Inflammatory macrophage (primary cell): ENCODE results near the gene RALGAPA2.

Experiments
- DNase-seq, 2 donors: peaks; one replicate each; pipeline ENCODE4 v3.0.0-alpha.2; 2020 to 2022

The RALGAPA2 gene

DNA sequence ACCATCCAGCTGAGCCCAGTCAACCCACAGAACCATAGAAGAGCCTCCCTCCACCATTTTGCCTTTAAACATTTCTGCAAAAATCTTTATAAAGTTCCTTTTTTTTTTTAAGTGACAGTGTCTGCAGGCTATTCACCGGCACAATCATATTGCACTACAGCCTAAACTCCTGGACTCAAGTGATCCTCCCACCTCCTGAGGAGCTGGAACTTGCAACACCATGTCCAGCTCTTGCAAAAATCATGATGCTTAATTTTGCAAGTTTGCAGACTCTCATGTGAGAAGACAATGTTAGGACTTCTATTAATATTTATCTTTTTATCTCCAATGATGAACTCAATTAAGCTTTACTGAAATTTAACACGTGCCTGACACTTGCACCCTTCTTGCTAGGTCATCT lies 255.7 kb downstream of the RALGAPA2 start:
- peak; percentile 83 to 89 for DNase-seq

DNA sequence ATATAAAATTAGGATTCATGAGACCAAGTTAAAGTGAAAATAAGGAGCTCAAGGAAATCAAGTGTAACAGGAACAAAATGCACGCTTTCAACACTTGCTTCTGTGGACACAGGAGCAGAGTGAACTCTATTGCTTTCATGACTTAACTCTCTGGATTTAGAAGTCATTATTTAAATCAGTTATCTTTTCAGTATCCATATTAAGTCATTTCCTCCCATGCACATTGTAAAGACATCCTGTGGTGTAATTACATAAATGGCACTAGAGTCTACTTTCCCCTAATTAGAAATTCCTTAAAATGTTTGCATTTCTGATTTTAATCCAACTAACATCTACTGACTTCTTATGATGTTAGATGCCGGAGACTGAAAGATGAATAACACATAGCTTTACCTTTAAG lies 256.5 kb downstream of the RALGAPA2 start:
- DNase-seq, result peak; percentile 24 to 37

DNA sequence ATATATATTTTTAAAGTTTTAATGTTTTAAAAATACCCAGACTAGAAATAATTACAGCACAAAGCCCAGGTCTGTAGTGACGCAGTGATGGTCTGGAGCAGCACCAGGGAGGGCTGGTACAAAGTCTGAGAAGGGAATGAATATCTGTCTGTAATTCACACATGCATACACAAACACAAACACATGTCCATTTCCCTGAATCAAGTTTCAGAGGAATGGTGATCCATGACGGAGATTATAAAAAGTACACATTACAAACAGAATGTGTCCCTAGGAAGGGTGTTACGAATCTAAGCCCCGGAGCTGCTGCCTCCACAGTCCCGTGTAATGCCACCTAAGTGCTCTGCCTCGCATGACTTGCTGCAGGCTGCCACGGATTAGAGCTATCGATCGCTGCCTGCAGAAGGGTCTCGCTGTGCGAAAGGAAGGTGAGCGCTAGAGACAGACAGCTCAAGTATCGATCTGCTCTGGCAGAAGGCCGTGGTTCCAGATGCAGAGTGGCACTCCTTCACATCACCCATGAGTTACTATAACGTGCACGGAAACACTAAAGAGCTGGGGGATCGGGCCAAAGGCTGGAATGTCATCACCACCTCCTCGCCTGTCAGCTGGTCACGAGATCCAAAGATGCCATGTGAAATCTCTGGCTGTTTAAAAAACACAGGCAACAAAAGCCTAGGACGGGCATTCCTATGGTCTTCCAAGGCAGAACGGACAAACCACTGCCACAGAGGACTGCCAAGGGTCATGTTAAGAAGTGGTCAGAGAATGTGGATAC lies 257.4 kb downstream of the RALGAPA2 start:
- DNase-seq, result no peak

DNA sequence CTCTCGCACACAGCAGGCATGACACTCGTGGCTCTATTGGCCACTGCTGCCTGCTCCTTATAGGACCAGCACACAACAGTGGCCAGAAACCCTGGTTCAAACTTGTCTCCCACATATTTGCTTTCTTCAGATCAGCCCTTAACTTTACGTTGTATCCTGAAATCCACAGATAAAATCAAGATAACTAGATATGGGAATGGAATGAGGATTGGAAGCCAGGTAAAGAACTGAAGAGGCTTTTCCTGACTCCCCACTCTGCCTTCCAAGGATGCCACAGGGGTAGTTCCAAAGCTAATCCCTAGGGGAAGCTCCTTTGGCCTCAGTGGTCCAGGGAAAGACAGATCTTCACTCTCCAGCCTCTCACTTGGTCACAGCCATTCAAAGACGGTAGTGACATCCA lies 258.1 kb downstream of the RALGAPA2 start:
- DNase-seq, result no peak

DNA sequence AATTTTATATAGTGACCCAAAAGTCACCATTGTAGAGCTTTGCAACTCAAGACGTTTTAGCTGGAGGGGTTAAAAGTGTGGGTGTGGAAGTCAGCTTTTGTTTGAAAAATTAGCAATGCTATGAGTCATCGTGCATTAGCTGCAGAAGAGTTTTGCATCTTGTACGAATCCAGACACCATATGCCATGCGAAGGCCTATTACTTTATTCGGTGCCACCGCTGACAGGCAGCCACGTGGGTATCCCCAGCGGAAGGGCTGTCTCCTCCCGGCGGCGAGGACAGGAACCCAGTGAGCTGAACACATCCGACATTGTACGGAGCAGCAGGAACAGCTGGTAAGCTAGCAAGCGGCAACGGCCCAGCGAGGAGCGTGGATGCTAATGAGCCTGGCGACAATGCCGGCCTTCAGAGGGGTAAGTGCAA lies 260.2 kb downstream of the RALGAPA2 start:
- DNase-seq, result peak; percentile 80 to 88

DNA sequence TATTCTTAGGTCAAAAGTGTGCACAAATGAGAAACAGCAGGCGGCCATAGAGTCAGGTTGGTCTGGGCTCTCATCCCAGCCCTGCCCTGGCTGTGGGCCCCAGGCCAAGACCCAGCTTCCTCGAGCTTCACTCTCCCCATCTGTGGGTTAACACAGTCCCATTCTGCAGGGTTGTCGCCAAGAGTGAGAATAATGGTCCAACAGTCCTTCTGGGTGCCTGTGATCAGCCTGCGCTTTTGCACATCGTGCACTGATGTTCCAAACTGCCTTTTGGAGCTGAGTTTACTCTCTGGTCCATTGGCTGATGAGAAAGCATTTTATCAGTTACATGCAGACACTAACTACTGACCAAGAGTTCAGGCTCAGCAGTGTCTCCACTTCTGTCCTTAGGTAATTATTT lies 261.9 kb downstream of the RALGAPA2 start:
- no peak for DNase-seq

DNA sequence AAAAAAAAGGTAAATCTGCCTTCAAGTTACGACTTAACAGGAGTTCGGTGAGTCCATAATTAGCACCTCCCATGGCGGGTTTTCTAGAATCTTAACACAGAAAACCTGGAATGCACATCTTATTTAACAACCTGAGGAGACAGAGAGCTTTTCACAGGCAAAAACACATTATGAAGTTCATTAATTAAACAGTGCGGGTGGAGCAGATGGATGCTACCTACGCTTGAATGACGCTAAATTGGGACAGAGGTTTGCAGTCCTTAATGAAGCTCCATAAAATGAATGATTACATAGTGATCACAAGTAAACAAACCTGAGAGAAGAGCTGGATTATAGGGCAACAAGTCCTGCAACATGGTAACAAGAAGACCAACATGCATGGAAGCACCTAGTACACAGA lies 263.6 kb downstream of the RALGAPA2 start:
- DNase-seq, result no peak

DNA sequence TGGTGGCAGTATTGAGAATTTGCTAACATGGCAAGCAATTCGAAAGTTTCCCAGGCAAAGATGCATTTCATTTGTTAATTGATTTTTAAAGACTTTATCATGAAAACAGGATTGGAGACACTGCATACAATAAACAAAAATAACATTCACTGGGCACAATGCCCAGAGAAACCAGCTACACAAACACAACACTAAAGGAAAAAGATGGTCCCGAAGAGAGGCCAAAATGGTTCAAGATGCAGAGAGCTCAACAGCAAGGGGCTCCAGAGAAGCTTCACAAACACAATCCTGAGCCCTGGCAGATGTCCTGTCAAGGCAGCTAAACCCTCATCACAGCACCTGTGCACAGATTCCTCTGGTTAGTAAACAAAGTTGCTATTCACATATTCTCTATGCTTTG lies 265.2 kb downstream of the RALGAPA2 start:
- DNase-seq, result no peak

DNA sequence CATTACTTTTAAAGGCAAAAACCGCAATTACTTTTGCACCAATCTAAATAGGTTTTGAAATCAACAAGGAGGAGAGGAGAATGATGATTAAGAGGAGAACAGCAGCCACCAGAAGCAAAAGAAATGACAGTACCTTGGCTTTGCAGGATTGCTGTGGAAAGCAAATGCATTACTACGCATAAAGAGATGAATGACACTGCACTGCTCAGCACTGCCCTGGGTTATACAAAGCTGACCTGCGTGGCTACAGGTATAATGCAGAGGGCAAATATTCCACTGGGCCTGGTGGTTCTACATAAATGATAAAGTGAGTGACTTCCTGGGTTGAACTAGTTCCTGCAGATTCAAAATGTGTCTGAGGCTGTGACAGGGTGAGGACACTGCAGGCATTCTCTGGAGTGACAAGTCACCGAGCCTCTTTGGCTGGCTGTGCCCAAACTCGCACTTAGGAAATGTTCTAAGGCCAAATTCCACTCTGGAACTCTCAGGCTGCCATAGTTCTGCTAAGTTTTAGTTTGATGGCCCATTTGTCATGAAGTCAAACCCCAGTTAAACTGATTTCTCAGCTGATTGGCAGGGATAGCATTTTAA lies 265.9 kb downstream of the RALGAPA2 start:
- DNase-seq, result no peak

DNA sequence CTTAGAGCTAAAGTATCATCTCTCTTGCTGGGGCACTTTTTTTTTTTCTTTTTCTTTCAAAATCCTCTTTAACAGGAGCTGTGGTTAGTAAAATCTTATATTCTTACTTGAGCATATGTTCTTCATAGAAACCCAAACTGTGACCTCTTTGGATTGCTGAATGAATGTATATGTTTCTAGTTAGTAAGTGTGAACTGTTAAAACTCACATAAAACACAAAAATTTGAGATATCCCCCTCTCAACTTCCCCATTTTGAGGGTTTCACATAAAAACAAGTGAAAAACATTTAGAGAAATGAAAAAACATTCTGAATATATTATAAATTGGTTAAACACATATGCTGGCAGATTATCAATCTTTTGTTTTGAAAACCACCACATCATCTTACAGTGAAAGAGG lies 266.4 kb downstream of the RALGAPA2 start:
- no peak for DNase-seq

DNA sequence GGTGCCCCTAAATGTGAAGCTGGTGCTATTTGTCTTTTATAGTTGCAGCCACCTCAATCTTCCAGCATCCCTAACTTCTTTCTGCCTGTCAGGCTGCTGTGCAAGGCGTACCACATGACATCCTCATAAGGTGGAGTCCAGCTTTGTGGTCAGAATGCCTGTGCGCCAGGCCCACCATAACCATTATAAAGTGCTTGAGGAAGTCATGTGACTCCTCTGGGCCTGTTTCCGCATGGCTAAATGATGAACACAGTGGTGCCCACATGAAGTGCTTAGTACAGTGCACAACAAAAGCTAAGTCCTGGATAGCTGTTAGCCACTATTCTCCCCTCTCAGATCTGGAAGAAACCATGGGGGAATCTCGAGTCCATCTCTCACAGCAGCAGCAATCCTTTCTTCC lies 268.9 kb downstream of the RALGAPA2 start:
- DNase-seq, result peak; percentile 52 to 56

DNA sequence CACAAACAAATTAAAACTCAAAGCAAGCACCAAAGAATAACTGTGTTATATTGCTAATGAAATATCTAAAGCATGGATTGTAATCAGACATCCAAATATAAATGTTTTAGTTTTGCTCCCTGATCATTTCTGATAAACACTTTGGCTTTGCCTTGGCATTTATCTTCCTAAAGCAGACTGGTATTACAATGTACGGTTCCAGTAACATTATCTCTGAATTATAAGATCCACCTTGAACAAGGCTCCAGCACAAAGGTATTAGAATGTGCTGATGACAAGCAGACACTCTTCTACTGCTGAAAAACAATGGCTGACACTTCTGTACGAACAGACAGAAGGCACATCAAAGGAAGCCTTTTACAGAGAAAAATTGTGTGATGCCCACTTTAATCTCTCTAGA lies 270.0 kb downstream of the RALGAPA2 start:
- no peak for DNase-seq

DNA sequence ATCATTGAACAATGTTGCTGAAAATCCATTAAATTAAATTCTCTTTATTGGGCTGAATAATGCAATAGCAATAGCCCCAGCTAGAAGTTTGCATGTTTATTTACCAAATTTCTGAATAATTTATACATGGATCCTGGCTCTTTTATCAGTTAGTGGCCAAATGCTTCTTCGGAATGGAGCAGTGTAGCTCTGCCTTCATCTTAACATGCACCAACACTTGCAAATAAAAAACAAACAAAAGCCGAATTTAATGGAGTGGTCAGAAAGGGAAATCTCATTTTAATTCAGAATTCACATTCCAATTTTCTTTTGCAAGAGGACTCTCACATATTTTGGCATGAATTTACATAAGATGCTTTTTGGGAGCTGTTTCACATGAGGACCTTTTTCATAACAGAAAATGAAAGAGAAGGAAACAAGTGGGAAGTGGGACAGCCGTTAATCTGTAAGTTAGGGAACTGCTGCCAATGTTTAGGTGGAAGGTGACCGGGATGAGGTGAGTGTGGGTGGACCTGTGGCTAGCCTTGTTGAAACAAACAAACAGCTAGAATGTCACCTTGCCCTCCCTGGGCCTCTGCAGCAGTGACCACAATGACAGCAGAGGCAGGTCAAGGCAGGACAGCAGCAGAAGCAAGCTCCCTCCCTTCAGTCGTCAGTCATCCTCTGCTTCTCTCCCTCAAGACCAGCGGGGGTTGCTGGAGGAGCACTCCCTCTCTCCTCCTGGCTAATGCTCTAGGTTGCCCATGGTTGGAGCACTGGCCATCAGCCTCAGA lies 271.4 kb downstream of the RALGAPA2 start:
- DNase-seq, result peak in 1 of 2 donors; percentile 9

DNA sequence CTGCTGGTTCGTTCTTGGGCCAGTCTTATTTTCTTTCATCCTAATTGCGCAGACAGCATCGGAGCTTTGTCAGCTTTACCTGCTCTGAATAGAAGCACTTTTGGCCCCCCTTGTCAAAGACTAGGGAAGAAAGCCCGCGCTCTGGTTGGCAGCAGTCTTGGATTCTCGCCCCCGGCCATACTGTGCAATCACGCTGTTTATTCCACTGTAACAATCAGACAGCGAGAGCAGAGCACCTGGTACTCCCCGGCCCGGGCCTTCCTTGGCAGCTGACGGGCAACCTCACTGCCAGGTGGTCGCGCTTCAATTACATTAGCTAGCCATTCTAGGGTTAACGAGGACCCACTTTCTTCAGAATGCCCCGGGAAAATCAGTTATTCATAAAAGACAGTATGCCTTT lies 272.0 kb downstream of the RALGAPA2 start:
- no peak for DNase-seq

DNA sequence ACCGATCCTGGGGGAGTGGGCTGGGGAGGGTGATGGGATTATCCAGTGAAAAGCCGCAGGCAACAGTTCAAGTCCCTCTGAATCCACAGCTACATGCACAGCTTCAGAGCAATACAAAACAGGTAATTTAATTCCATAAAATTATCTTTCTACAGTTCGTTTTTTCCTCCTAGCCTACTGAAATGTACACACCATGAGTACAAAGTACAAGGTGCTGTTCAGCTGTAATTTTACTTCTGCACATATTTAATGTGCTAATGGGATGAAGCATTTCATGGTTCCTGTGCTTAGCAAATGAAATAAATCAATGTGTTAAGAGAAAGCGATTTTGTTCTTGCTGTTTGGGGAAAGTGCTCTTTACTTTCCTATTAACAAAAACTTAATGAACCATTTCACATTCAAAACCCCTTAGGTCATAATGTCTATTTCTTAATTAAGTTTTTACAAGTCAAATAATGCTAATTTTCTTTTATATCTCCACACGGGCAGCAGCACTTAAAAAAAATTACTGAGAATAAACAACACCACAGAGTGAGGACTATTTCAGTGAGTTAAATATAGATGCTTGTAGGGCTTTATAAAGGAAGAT lies 272.7 kb downstream of the RALGAPA2 start:
- DNase-seq, result no peak

DNA sequence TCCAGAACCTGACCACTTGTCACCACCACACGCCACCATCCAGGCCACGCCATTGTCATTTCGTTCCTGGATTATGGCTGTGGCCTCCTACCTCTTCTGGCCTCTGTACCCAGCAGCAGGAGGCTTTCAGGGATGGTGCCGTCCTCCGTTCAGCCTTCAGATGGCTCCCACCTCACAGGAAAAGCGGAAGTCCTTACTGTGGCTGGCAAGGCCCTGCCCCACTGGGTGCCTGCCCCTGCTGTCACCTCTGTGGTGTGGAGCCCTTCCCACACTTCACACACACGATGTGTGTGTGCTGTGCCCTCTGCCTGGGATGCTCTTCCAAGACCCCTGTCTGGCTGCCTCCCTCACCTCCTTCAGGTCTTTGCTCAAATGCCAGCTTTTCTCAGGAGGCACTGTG lies 275.1 kb downstream of the RALGAPA2 start:
- no peak for DNase-seq

DNA sequence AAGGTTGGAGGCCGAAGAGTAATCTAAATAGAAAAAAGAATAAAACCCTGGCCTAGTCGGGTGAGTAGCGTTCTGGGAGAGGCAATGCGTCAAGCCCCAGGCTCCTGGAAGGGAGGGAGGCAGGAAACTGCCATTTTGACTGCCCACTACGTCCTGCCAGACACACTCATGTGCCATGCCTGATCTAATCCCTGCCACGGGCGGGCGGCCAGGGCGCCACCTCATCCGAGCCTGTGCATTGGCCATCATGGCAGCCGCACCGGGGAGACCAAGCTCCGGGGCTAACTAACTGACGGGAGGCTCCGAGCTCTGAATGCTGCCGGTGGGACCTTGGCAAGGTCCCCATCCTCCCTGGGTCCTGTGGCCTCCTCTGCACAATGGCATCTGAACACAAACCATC lies 275.8 kb downstream of the RALGAPA2 start:
- no peak for DNase-seq

DNA sequence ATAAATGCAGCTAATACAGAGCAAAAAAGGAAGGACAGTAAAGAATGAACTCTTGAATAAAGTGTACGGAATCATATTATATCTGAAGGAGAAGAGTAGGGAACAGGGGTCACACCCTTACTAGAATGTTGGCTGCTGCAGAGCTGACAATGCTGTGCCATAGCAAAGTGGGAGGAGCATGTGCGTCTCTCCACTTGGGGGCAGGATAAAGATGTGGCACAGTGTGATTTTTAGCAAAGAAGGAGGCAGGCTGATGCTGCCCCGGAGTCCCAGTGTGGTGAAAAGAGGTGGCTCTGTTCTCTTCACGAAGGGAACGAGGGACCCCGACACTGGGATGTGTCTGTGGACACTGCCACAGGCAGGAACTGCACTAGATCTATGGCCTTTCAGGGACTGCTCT lies 277.0 kb downstream of the RALGAPA2 start:
- DNase-seq, result no peak

DNA sequence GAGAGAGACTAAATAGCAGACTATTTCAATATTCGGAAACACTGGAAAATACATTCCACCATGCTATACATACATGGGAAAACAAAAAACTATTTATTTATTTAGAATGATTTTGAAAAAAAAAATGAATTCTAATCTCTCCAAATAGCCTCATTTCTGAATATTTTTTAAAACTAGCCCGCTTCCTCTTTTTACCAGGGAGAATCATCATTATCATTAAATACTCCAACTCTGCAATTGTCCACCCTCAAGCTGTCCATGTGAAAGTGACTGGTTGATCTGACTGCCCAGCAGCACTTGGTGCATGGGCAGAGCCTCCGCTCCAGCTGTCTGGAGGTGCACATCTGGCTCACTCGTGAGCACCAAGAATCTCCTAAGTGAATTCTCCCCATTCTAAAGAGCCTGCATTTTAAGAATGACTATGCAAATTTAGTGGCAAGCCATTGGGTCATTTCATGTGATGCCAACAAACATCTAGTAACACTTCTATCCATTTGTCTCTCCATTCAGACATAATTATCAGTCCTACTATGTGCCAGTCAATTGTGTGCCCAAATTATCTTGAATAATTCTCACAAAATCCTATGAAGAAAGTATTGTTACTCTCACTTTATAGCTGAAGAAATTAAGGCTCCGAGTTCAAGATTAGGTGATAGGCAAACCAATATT lies 279.7 kb downstream of the RALGAPA2 start:
- DNase-seq, result no peak

DNA sequence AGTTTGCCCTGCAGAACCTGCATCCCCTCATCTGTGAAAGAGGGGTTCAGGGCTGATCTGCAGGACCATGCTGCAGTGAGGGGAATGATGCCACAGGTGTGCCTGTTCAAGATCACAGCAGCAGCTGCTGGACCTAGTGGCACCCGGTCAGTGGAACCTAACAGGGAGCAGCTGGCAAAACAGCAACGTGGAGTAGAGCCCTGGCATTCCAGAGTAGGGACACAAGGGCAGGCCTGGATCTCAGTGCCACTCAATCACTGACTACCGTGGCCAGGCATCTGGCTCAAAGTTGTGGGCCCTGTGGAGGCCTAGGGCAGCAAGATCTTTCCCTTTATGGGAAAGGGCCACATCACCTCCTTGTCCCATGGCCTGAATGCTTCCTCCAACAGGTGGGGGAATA lies 282.4 kb downstream of the RALGAPA2 start:
- DNase-seq, result no peak

DNA sequence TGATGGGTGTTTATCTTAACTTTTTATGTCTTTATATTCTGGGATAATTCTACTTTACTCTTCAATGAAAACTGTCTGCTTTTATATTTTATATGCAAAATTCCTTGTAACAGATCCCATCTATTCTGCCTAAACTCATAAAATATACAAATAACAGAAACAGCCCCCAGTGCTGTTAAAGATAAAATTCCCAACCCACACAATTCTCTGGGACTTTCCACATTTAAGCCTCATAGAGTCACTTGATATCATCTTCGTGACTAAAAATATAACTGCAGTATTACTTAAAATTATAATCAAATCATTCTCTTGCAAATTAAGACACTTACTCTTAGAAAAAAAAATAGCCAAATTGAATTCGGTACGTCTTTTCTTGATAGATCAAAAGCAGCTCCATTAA lies 284.4 kb downstream of the RALGAPA2 start:
- DNase-seq, result no peak

DNA sequence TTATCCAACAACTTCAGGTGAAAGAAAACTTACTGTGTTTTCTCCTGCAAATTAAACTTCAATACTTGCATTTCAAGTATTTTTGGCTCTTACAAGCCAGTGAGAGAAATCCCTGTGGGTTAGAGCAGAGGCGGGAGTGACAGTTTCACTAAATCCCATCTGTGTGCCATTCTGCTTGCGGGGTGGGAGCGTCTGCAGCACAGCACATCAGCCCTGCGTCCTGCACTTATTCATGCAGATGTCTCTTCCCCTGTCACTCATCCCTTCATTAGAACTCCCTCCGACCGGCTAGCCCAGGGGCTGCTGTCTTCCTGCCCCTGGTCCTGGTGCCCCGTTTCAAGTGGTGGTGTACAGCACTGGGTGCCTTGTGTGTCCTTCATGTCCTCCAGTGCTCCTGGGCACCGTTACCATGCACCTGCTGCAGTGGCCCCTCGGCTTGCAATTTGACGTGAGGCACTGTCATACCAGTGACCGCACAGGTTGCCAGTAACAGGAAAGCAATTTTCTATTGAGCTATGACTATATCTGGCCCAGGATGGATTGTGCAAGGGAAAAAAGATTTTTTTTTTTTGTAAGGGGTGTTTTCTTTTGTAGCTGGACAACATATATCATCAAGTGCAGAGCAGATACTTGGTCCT lies 285.1 kb downstream of the RALGAPA2 start:
- DNase-seq, result no peak

DNA sequence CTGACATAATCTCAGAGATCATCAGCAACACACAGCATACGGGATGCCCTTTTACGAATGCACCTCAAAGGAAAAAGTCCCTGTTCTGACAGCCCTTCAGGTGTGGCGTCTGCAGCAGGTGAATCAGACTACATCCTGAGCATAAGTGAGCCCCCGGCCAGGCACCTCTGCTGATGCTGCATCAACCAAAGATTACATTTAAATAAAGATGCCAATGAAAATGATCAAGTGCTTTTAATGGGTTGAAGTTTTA lies 285.9 kb downstream of the RALGAPA2 start:
- no peak for DNase-seq
